NCI-H1417 (cell line): ENCODE measurements around the gene ETV6.

Experiments used
- DNase-seq, 3 experiments: peaks; one replicate each; lab custom pipeline; 2025; lab: John Stamatoyannopoulos, UW

Gene ETV6

GRCh38 chr12:11920231-11920630 is 270.8 kb downstream of the ETV6 start:
- no peak for DNase-seq

GRCh38 chr12:11922361-11922760 is 272.9 kb downstream of the ETV6 start:
- DNase-seq, result no peak

GRCh38 chr12:11923067-11923466 is 273.6 kb downstream of the ETV6 start:
- no peak for DNase-seq

- DNase-seq, result no peak
Measured at GRCh38 chr12:11927286-11927935, 277.9 kb downstream of the ETV6 start.

- no peak for DNase-seq
Measured at GRCh38 chr12:11929714-11930113, 280.2 kb downstream of the ETV6 start.

- DNase-seq, result no peak
Measured at GRCh38 chr12:11939223-11939622, 289.7 kb downstream of the ETV6 start.

- no peak for DNase-seq
Measured at GRCh38 chr12:11941606-11942337, 292.3 kb downstream of the ETV6 start.

GRCh38 chr12:11943919-11944700 is 294.6 kb downstream of the ETV6 start:
- peak; percentile 21 to 80 (median 53) for DNase-seq
